Right lobe of liver (tissue), 6 donors: Measurements from ENCODE around the gene C5. TPM values are rescaled to one million over a fixed set of nuclear protein-coding genes. Genes with fewer than 3 reads are reported as not detected.

Experiments used
- ATAC-seq, 4 donors: fragments of 200-7000 bp; cut with Tn5 transposase; one replicate each; pipeline ENCODE4 v1.9.1; 2020; ENCODE audit warnings: mild to moderate bottlenecking in 4 of 4, moderate library complexity in 4 of 4
- DNase-seq, 3 donors: peaks; one replicate each; pipeline ENCODE4 v3.0.0-alpha.2; 2020
- H3K27ac ChIP-seq, 3 donors: fragments of 200-600 bp; one replicate each; pipeline ENCODE4 v1.8.0; 2022
- H3K27me3 ChIP-seq, 2 donors: fragments of 200-600 bp; one replicate each; pipeline ENCODE4 v1.8.0; 2022
- H3K36me3 ChIP-seq, 4 donors: fragments of 200-600 bp; sonication (generic) in 1 of 4; one replicate each; pipeline versions ENCODE4 v1.5.1 to v1.8.0; 2017 to 2022; ENCODE audit warnings: control low read depth in 1 of 4
- H3K4me1 ChIP-seq, 4 donors: fragments of 200-600 bp; sonication (generic) in 1 of 4; one replicate each; pipeline versions ENCODE4 v1.5.1 to v1.8.0; 2017 to 2022; ENCODE audit warnings: control low read depth in 1 of 4
- H3K4me3 ChIP-seq, 3 donors: fragments of 200-600 bp; one replicate each; pipeline ENCODE4 v1.8.0; 2022
- H3K9me3 ChIP-seq, 4 donors: fragments of 200-600 bp; sonication (generic) in 1 of 4; one replicate each; pipeline versions ENCODE4 v1.5.1 to v1.8.0; 2017 to 2022; ENCODE audit warnings: control low read depth in 1 of 4
- POLR2A ChIP-seq: fragments of 450-650 bp; IDR thresholded peaks from one replicate; pipeline ENCODE4 v1.6.1; 2017; ENCODE audit warnings: antibody characterized with exemption, mild to moderate bottlenecking
- WGBS: methylation state at CpG from one replicate; pipeline ENCODE4 v1.1.6; 2018; ENCODE audit warnings: low coverage, low lambda C conversion rate; ENCODE audit not compliant: insufficient coverage; ENCODE audit errors: missing lambda C conversion rate; 5-methylcytosine and 5-hydroxymethylcytosine counted together
- intact Hi-C, 2 donors: fragments of 100-400 bp; cut with DNase I; formaldehyde crosslinking; loops; one replicate each; pipeline versions ENCODE4 v1.11.2 to v1.14.1; 2022
- total RNA-seq, 6 experiments: library from RNA; depleted of rRNA in 2 of 6; stranded (reverse); fragments of >200 nt in 2 of 6; fragmentation: NEBNext Ultra II Directional in 3 of 6; extraction: Animal tissue kit (Norgen Biotek cat#: 25700) in 3 of 6; gene quantifications; one replicate each; pipeline versions ENCODE4 v1.1.0 to v1.2.4, GENCODE V29; 2016 to 2023
- TF ChIP-seq, protein P1 (sequence below), 4 donors: fragments of 200-600 bp in 3 of 4; fragments of 450-650 bp in 1 of 4; IDR thresholded peaks; one replicate each; pipeline versions ENCODE4 v1.5.1 to v1.8.0; 2016 to 2022; ENCODE audit warnings: antibody characterized with exemption in 4 of 4, mild to moderate bottlenecking in 2 of 4
- donor health status: DM: no; HTN: yes; CAD: no.
- donor health status: DM: no; HTN: no; CAD: no.
- donor health status: DM: no; HTN: no; CAD: no.
- donor health status: DM: no; HTN: yes; CAD: no.
- donor health status: DM: no; HTN: yes; CAD: no.

Gene C5
- total RNA-seq, 6 experiments from 2014 or later = 251 to 616 (median 411) TPM

DNA sequence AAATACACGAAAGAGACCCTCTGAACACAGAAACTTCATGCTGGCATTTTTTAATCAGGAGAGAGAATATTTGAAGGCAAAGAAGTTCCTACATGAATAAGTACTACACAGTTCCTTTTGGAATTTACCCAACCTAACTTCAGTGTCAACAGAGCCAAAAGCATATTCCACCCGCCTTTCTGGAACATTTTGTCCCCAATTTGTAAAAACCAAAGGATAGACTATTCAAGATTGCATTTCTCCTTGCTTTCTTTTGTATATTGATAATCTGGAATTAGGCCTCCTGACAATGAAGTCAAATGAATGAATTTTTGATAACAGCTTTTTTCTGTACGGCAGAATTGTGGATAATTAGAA, 84.1 kb downstream of the C5 start:
- peaks cover 0 to 99% (median 53%) of the 10 kb centered on the region in 4 donors for H3K36me3 ChIP-seq
- no peak overlapping the region for H3K27ac ChIP-seq
- DNase-seq (no peak), ATAC-seq (no peak)
- 81% methylated on average over 3 of the region's 3 CpGs for WGBS
- H3K9me3 ChIP-seq = no peaks in the 10 kb centered on the region
- intact Hi-C loops = no loop called here
- no peaks in the 10 kb centered on the region for H3K27me3 ChIP-seq
- H3K4me3 ChIP-seq = no peak overlapping the region
- no peak for TF ChIP-seq POLR2A
- TF ChIP-seq, protein P1, sequence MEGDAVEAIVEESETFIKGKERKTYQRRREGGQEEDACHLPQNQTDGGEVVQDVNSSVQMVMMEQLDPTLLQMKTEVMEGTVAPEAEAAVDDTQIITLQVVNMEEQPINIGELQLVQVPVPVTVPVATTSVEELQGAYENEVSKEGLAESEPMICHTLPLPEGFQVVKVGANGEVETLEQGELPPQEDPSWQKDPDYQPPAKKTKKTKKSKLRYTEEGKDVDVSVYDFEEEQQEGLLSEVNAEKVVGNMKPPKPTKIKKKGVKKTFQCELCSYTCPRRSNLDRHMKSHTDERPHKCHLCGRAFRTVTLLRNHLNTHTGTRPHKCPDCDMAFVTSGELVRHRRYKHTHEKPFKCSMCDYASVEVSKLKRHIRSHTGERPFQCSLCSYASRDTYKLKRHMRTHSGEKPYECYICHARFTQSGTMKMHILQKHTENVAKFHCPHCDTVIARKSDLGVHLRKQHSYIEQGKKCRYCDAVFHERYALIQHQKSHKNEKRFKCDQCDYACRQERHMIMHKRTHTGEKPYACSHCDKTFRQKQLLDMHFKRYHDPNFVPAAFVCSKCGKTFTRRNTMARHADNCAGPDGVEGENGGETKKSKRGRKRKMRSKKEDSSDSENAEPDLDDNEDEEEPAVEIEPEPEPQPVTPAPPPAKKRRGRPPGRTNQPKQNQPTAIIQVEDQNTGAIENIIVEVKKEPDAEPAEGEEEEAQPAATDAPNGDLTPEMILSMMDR (IDR thresholded peaks at IDR 0.05) = no peak
- H3K4me1 ChIP-seq = no peaks in the 10 kb centered on the region

DNA sequence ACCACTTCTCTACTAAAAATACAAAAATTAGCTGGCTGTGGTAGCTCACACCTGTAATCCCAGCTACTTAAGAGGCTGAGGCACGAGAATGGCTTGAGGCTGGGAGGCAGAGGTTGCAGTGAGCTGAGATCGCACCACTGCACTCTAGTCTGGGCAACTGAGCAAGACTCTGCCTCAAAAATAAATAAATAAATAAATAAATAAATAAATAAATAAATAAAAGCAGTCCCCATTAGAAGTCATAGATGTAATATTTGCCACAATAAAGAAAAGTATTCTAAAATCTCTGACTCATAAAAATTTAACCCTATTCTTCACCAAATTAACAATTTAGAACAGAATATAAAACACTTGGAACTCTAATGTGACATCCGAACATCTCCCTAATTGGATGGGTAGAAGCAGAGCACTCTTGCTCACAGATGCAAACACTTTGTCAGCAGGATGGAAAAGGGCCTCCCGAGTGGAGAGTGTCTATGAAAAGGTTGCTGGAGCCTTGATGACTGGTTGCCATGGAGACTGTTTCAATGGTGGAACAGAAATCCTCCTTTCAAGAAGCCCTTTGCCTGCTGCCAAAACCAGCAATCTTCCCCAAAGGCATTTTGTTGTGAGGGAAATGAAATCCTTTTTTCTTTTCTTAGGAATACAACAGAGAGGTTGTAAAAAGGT, 84.6 kb downstream of the C5 start:
- peak in 1 of 4 donors; percentile 16 for ATAC-seq
- H3K36me3 ChIP-seq = peaks cover 0 to 99% (median 53%) of the 10 kb centered on the region in 4 donors

DNA sequence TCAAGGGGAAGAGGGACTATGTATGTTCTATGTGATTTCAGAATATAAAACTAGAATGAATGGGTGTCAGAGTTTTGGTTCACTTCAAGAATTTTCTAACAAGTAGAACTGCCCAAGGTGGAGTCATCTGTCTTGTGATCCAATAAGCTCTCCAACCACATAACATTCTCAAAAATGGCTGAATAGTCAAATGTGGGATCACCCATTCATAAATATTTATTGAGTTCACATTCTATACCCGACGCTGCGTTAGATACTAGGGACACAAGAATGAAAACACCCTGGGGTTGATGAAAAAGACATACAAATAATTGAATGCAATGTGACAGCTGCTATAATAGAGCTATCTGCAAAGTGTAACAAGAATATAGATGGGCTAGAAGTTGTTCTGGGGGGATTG, 88.1 kb downstream of the C5 start:
- Histone ChIP-seq H3K4me1 (no peaks in the 10 kb centered on the region), H3K27ac (no peak overlapping the region), H3K27me3 (no peaks in the 10 kb centered on the region), H3K9me3 (no peaks in the 10 kb centered on the region), H3K4me3 (no peak overlapping the region), H3K36me3 (peaks cover 0 to 99% (median 51%) of the 10 kb centered on the region in 4 donors)
- DNase-seq = no peak
- no peak for ATAC-seq
- WGBS = 100% methylated on average over 3 of the region's 3 CpGs
- TF ChIP-seq, protein P1 (IDR thresholded peaks at IDR 0.05) = no peak
- TF ChIP-seq POLR2A = no peak
- intact Hi-C loops = loop anchor here in 1 of 2 donors (5.0 kb wide), 1 partner anchor 75 kb away; no protein-coding TSS in a partner anchor

More for the DNA sequence above, 84.6 kb downstream of the C5 start:
- H3K27me3 ChIP-seq = no peaks in the 10 kb centered on the region
- H3K9me3 ChIP-seq = no peaks in the 10 kb centered on the region
- no peaks in the 10 kb centered on the region for H3K4me1 ChIP-seq
- intact Hi-C loops = no loop called here
- TF ChIP-seq POLR2A = no peak
- TF ChIP-seq, protein P1 (IDR thresholded peaks at IDR 0.05) = no peak
- DNase-seq = no peak
- no peak overlapping the region for H3K4me3 ChIP-seq
- WGBS = 68% methylated on average over 4 of the region's 4 CpGs
- no peak overlapping the region for H3K27ac ChIP-seq

DNA sequence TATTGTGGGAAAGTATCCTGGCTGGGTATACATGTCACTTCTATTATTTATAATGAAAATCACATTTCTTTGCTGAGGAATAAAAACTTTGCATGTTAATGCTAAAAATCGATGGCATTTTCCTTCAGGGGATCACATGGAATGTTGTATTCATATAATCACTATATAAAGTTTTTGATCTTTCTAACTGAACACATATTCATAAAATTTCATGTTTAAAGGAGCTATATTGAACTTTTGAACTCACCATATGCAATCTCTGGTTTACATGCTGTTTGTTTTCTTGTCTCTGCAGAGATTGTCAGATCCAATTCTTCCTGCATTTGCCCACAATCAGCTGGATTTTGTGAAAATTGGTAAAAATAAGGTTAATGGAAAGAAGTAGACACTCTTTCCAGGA, 90.1 kb downstream of the C5 start:
- no peaks in the 10 kb centered on the region for H3K4me1 ChIP-seq
- no peak for TF ChIP-seq POLR2A
- TF ChIP-seq, protein P1 (IDR thresholded peaks at IDR 0.05) = no peak
- intact Hi-C loops = loop anchor here in 1 of 2 donors (5.0 kb wide), 1 partner anchor 77 kb away; no protein-coding TSS in a partner anchor
- no peaks in the 10 kb centered on the region for H3K27me3 ChIP-seq
- no peak overlapping the region for H3K27ac ChIP-seq
- no peak overlapping the region for H3K4me3 ChIP-seq
- WGBS = 90% methylated on average over 1 of the region's 1 CpG
- no peak for DNase-seq
- H3K9me3 ChIP-seq = no peaks in the 10 kb centered on the region
- H3K36me3 ChIP-seq = peaks cover 0 to 99% (median 51%) of the 10 kb centered on the region in 4 donors
- ATAC-seq = no peak
